Measurements from ENCODE around the gene LRRN2.

DNA sequence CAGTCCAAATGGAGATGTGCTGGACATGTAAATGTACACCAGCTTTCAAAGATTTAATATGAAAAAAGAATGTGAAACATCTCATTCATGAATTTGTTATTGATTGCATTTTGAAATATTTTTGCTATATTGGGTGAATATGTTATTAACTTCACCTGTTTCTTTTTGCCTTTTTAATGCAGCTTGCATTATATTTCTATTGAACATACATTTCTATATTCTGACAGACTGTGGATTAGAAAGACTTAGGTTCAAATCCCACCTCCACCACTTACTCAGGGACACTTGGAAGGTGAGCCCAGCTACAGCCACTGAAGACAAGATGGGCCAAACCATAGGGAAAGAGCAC is 37.8 kb downstream of the LRRN2 start:
- TF ChIP-seq POLR2A (IDR thresholded peaks at IDR 0.05; ENCODE audit: extremely low read depth, insufficient read length) = no peak
- TF ChIP-seq, protein P1, sequence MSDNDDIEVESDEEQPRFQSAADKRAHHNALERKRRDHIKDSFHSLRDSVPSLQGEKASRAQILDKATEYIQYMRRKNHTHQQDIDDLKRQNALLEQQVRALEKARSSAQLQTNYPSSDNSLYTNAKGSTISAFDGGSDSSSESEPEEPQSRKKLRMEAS (IDR thresholded peaks at IDR 0.05; ENCODE audit: low read depth, low read length) = no peak
